Eye (tissue), 1 donor: ENCODE results near the gene DTX4.

ENCODE experiments used
- DNase-seq: peaks from one replicate; pipeline ENCODE4 v3.0.0-alpha.2; 2015

The DTX4 gene

DNA sequence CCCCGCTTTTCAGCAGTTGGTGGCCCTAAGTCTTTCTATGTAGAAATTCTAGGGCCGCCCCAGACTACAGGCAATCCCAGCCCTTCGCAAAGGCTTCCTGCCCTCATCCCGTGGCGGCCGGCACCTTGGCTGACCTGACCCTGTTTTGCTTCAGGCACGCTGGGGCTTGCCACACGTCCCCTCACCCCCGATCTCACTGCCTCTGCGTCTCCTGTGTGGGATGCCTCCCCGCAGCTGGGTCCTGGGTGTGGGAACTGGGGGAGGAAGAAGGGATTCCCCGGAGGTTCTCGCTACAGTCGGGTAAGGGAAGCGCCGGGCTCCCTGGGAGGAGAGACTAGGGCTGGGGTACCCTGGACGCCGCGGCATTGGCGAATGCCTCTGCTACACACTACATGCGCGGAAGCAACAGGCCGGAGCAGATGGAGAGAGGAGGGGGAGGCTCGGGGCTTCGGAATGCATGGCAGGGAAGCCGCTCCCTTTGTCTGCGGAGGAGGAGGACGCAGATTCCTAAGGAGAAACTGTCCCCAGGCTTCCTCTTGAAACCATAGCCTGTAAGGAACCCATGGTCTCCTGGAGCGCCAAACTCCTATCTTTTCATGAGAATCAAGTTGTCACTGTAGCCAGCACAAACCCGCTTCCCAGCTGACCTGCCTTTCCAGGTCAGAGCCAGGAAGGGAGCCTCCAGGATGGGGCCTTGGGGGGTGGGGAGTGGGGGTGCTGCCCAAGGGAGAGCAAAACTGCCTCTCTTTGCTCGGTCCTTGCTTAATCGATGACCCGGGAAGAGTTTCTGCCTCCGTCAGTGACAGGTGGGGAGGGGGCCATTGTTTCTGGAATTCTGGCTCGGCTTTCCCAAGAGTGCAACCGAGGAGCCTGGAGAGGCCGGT is 1.4 kb downstream of the DTX4 start:
- peak; percentile 90 for DNase-seq

- peak; percentile 75 for DNase-seq
Observed at GRCh38 chr11:59173964-59174663, 2.2 kb downstream of the DTX4 start.

GRCh38 chr11:59174664-59175033 is 2.7 kb downstream of the DTX4 start:
- no peak for DNase-seq

DNA sequence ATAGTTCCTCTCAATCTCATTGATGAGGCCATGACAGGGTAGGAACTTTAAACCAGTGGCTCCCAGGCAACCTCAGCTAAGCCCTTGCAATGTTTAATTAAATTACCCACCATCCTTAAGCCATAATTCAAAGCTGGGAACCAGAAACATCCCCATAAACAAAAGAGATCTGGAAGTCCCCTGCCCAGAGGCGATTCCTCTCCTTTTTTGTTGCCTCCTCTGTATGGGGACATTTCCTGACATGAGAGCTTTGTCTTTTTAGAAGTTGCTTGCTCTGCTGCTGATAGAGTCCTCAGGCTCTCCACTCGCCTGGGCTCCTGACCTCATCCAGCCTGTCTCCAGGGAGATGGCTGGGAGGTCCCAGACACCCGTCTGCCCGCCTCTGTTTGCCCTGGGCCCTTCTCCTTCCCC is 3.2 kb downstream of the DTX4 start:
- DNase-seq: peak; percentile 45

DNA sequence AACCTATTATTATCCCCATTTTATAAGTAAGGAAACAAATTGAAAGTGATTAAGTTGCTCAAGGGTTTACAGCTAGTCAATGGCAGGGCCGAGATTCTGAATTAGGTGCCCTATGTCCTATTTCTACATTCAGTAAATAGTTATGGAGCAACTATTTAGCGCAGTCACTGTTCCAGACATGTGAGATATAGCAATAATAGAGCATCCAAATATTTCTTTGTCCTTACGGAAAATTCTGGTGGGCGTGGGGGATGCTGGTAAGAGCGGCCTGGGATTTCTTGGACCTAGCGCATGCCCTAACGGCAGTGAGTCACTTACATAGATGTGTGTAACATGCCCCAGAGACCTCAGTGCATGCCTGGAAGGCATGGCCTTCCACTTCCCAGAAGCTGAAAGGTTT is 4.4 kb downstream of the DTX4 start:
- DNase-seq: no peak

GRCh38 chr11:59178402-59178801 is 6.5 kb downstream of the DTX4 start:
- no peak for DNase-seq

DNA sequence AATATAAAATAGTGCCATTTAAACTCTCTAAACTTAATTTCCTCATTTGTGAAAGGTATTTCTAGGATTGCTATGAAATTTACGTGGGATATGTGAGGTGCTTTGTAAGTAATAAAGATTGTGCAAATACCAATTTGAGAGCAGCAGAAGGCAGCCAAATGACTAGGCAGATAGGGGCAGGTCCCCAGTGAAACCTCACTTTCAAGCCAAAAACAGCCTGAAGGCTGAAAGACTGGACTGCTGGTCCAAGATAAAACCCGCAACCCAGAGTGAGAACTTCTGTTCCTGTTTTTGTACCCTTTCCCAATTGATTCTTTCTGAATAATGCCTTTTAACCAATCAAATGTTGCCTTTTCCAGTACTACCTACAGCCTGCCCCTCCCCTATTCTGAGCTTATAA is 7.2 kb downstream of the DTX4 start:
- no peak for DNase-seq

DNA sequence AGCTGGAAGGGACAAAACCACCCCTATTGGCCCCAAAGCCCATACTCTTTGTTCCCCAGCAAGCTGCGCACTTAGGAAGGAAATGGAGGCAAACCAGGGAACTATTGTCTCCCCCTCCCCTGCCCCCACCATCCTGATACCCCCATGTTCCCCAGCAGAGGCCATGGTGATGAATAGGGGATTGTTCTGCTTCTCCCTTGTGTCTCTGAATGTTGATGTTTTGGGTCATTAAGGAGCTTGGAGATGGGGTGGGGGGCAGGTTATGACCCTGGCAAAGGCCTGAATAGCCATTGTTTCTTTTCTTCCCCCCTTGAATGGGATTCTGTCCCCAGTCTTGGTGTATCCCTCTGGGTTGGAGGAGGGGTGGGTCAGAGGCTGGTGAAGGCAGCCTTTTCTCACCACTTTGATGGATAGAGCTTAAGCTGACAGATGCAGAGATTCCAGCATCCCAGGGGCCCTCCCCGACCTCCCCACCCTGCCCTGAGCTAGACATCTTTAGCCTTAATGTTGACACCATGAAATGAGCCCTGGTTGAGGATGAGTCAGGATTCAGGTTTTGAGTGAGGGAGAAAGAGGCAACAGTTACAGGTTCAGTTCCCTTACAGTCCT is 8.3 kb downstream of the DTX4 start:
- DNase-seq: peak; percentile 65

DNA sequence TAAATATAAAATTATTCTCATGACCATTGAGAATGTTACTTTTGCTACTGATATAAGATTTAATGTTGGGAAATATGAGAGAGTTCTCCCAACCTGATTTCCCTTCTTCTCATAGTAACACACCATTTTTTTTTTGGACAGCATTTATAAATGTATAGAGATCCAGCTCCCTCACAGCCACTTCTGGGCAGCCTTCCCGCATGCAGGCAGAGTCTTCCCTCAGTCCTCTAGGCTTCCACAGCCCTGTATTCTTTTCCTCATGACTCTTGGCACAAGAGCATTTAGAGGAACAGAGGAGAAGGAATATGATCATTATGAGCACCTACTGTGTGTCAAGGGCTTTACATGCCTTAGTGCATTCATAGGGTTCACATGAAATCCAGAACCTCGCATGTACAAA is 9.0 kb downstream of the DTX4 start:
- DNase-seq: no peak

DNA sequence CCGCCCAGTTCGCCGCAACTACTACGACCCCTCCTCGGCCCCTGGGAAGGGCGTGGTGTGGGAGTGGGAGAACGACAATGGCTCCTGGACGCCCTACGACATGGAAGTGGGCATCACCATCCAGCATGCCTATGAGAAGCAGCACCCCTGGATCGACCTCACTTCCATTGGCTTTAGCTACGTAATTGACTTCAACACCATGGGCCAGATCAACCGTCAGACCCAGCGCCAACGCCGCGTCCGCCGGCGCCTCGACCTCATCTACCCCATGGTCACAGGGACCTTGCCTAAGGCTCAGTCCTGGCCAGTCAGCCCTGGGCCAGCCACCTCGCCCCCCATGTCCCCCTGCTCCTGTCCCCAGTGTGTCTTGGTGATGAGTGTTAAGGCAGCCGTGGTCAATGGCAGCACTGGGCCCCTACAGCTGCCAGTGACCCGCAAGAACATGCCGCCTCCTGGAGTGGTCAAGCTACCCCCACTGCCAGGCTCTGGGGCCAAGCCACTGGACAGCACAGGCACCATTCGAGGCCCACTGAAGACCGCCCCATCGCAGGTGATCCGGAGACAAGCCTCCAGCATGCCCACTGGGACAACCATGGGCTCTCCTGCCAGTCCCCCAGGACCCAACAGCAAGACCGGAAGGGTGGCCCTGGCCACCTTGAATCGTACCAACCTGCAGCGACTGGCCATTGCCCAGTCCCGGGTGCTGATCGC is 10.0 kb downstream of the DTX4 start:
- no peak for DNase-seq

GRCh38 chr11:59182457-59183151 is 10.7 kb downstream of the DTX4 start:
- DNase-seq: no peak

DNA sequence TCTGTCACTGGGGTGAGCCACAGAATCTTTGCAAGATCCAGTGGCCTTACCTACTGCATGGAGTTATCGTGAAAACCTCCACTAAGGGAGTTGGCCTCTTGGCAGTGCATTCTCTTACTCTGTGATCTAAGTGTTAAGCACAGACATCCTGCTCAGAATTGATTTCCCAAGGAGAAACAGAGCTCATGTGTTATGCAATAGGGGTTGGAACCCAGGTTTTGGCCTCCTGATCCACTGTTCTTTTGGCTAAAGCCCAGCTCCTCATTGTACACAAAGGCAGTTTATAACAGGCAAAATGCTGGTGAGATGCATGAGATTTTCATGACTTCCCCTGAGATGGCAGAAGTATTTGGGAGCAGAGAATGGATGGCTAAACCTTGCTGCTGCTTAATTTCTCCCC is 11.8 kb downstream of the DTX4 start:
- DNase-seq: no peak

DNA sequence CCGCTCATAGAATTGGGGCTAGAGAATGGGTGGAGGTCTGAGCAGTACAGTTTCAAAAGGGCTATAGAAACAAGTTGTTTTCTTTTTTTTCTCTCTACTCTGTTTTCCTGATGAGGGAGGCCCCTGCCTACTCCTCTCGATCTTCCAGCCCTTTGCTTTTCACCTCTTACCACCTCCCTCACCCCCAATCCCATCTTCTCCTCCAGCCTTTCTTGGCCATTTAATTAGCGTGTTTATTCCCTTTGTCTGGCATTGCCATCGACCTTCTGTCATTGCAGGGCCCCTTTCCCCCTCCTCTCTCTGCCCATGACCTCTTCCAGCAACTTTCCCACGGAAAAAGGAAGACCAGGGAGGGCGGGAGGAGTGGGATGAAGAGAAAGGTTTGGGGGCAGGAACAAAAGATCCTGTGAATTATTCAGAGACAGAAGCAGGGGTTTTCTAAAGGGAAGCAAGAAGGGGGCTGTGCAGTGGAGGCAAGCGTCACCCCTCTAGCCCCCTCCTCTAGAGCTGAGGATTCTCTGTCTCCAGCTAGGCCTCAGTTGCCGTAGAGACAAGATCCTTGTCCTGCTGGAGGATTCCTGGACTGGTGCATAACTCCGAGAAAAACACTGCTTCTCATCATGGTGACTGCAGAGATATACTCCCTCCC is 12.9 kb downstream of the DTX4 start:
- peak; percentile 90 for DNase-seq

DNA sequence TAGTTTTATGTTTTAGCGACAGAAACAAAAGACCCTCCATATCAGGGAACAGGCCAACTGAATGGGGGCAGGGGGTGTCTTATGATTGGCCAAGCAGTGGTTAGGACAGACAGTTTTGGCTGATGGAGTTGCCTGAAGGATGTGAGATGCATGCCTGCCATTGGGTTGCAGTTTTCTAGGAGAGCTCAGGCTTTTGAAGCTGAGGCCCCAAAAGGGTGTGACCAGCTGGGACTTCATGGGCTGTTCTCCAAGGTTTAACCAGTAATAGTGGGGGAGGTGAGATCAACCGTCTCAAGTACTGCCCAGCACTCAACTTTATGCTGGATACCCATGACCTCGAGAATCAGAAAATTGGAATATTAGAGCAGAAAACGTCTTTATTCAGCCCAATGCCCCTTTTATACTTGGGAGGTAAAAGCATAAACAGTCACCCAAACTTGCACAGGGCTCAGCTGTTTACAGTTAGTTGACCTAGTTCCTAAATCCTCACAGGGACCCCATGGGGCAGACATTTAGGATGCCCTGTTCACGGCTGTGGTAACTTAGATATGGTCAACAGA is 13.5 kb downstream of the DTX4 start:
- DNase-seq: no peak

- DNase-seq: peak; percentile 79
Observed at GRCh38 chr11:59186130-59186594, 14.2 kb downstream of the DTX4 start.

- no peak for DNase-seq
Observed at GRCh38 chr11:59187035-59187434, 15.1 kb downstream of the DTX4 start.

- DNase-seq: peak; percentile 17
Observed at GRCh38 chr11:59187587-59187986, 15.7 kb downstream of the DTX4 start.

DNA sequence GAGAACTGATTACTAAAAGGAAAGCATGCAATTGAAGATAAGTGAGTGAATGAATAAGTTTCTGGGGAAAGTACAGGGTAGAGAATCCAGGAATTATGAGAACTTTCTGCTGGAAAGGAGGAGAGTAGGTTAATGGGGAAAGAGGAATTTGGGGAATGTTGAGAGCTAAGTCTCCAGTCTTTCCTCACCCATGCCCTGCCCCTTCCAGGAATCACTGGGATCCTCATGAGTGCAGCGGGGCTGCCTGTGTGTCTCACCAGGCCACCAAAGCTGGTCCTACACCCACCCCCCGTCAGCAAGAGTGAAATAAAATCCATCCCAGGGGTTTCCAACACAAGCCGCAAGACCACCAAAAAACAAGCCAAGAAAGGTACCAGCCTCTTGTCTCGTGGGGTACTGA is 17.0 kb downstream of the DTX4 start:
- DNase-seq: no peak

DNA sequence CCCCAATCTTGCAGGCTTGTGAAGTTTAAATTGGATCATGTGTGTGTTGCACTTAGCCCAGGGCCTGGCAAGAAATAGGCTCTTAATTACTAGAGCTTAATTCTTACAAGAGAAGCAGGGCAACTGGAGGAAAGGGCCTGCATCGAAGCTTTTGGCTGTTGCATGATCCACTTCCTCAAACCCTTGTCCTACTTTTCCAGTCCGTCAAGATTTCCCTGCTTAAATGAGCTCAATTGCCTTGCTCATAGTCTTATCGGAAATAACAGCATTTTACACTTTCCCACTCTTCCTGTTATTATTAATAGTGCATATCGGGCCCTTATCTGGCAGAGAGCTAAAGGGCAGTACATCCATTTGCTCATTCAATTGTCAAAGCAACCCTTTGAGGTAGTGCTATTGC is 18.1 kb downstream of the DTX4 start:
- no peak for DNase-seq

DNA sequence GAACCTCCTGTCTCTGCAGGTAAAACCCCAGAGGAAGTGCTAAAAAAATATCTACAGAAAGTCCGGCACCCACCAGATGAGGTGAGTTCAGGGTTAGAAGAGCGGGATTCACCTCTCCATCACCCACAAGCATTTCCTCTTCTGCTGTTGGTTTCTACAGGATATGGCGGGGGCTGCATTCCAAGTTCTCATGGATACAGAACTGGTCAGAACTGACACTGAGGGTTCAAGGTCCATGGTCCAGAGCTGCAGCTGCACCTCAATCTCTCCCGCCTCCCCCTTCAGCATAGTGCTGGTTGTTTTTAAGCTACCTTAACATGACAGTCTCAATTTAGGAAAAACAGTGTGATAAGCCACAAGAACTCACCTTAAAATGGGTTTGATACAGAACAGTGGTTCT is 19.2 kb downstream of the DTX4 start:
- DNase-seq: no peak

GRCh38 chr11:59191890-59192289 is 20.0 kb downstream of the DTX4 start:
- DNase-seq: no peak
